ENCODE results near the gene SPATA20.

SPATA20 gene

GRCh38 chr17:50559674-50560184, 12.8 kb downstream of the SPATA20 start:
- DNase-seq (ENCODE audit: low read depth) = peak; percentile 33

GRCh38 chr17:50560185-50560824, 13.3 kb downstream of the SPATA20 start, which contains the start of gene CACNA1G:
CACNA1G (plus strand) TSS chr17:50560715; CDS start chr17:50561460, 745 bp downstream.
- DNase-seq (ENCODE audit: low read depth) = peak; percentile 74

DNA sequence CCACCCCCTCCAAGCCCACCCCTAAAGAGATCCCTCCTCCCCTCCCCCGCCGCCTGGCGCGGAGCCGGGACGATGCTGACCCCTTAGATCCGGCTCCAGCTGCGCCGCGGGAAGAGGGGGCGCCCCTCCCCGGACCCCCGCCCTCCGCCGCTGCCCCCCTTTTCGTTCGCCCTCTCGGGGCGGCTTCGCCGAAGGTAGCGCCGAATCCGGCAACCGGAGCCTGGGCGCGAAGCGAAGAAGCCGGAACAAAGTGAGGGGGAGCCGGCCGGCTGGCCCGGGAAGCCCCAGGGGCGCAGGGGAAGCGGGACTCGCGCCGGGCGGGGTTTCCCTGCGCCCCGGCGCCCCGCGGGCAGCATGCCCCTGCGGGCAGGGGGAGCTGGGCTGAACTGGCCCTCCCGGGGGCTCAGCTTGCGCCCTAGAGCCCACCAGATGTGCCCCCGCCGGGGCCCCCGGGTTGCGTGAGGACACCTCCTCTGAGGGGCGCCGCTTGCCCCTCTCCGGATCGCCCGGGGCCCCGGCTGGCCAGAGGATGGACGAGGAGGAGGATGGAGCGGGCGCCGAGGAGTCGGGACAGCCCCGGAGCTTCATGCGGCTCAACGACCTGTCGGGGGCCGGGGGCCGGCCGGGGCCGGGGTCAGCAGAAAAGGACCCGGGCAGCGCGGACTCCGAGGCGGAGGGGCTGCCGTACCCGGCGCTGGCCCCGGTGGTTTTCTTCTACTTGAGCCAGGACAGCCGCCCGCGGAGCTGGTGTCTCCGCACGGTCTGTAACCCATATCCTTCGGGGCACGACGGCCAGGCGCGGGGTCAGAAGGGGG, 14.2 kb downstream of the SPATA20 start:
- no peak for DNase-seq (ENCODE audit: low read depth)

DNA sequence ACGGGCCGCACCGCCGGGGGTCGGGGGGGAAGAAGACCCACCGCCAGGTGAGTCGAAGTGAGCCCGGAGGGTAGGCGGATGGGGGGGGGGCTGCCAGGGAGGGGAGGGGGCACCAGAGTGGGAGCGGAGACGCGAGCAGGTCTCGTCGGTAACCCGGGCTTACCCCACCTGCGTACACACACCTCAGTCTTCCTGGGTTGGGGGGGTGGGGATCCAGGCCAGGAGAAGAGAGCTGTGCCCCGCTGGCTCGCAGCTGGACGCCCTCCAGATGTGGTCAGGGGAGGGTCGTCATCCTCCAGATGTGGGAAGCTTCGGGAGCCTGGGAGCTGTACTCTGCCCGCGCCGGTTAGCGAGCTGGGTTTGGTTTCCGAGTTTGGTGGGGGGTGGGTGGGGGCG, 14.8 kb downstream of the SPATA20 start:
- no peak for DNase-seq (ENCODE audit: low read depth)

DNA sequence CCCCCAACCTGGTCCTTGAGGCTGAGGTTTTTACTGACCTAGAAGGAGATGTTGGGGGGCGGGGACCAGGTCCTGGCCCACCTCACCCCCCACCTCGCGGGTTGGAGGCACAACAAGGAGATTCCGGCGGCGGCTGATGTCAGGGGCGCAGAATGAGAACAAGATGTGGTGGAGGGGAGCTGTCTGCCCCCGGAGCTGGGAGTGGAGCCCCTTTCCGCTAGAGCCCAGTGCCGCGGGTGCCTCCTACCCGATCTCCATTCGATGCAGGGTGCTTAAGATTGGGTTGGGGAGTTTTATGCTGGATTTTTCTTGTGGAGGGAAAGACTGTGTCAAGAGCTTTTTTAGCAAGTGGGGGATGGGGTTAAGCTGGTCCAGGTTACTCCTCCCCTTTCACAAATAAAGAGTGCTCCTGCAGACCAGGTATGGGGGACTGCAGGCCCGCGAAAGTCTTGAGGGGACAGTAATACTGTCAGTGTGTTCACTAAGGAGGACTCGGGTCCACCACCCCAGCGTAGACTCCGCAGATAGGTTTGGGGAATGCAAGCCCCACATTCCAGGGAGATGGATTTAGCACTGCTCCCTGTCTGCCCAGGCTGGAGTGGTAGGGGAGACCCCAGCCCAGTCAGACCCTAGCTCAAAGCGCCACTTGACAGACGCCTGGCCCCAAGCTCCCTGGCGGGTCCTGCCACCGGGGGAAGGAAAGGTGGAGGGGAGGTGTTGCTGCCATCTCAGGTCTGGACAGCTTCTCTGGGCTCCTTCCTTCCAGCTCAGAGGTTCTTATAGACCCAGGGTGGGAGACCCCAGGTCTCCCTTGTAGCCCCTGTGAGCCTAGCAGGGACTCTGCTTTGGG, 15.5 kb downstream of the SPATA20 start:
- DNase-seq (ENCODE audit: low read depth) = no peak

DNA sequence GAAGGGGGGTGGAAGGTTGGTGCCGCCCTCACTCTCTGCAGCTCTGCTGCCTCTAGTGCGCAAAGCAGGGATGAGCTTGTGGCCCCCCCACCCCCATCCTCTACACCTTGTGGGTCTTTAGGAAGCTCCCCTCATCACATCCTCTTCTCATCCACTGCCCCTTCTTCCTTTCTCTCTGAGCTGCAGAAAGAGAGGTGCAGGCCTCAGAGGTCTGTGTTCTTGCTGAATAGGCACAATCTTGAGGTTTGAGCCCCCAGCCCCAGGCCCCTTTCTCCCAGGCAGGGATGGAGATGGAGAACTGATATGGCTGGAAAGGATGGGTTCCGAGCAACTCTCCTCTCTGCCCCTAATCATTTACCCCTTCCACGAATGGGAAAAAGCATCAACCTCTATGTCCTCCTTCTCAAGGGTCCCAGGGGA, 16.1 kb downstream of the SPATA20 start:
- no peak for DNase-seq (ENCODE audit: low read depth)

- peak; percentile 76 for DNase-seq (ENCODE audit: low read depth)
Observed at GRCh38 chr17:50564916-50565315, 17.9 kb downstream of the SPATA20 start.

DNA sequence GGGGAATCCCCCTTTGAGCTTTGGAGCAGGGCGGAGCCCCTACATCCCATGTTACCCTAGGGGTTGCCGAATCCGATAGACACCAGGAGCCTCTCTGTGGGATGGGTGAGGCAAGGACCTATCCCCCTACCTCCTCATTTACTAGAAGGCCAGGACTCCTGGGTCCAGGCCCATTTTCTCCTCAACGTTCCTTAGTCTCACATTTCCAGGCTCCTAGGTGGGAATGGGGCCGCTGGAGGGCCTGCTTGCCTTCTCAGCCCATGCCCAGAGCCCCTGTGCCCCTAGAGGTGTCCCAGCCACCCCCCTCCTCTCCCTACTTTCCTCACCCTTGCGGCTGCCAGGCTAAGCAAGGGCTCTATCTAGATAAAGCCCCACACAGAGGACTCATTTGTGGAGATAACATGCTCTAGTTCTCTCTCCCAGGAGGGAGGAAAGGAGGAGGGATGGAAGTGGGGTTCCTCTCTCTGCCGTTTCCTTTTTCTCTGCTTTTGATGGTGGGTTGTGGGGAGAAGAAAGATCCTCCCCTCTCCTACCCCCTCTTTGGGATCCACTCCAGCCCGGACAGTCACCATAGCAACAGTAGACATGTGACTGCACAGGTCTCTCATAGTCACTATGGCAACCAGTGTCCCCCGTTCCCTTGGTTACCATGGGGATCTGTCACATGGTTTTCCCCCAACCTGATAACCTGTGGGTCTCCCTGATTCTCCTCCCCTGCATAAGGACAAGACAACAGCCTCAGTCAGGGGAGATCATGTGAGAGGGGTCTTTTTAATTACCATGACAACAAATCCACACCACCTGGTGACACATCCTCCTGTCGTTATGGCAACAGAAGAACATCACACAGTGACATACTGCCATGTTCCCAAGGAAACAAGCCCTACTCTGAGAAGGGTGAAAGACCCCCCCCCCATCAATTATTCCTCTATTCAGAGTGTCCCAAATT, 18.7 kb downstream of the SPATA20 start:
- DNase-seq (ENCODE audit: low read depth) = no peak

GRCh38 chr17:50566886-50567285, 19.9 kb downstream of the SPATA20 start:
- DNase-seq (ENCODE audit: low read depth) = no peak

- DNase-seq (ENCODE audit: low read depth) = no peak
Observed at GRCh38 chr17:50568659-50569058, 21.7 kb downstream of the SPATA20 start.

GRCh38 chr17:50569592-50569991, 22.6 kb downstream of the SPATA20 start:
- no peak for DNase-seq (ENCODE audit: low read depth)

- DNase-seq (ENCODE audit: low read depth) = no peak
Observed at GRCh38 chr17:50570032-50570431, 23.1 kb downstream of the SPATA20 start.

DNA sequence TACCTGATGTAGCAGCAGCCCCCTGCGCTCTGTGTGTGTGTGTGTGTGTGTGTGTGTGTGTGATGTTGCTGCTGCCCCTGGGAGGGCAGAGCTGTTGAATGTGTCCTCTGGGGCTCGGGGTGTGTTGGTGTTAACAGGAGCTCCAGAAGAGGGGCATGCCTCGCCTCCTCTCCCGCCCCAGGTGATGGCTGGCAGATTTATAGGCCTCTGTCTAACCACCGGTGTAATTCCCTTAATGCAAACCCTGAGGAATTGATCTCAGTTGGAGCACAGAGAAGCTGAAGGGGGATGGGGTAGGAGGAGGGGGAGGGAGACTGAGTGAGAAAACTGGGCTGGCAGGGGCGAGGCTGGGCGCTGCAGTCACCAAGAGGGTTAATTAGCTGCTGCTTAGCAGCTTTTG, 23.6 kb downstream of the SPATA20 start:
- no peak for DNase-seq (ENCODE audit: low read depth)

- DNase-seq (ENCODE audit: low read depth) = no peak
Observed at GRCh38 chr17:50571681-50572080, 24.7 kb downstream of the SPATA20 start.

GRCh38 chr17:50572541-50572940, 25.6 kb downstream of the SPATA20 start:
- no peak for DNase-seq (ENCODE audit: low read depth)

DNA sequence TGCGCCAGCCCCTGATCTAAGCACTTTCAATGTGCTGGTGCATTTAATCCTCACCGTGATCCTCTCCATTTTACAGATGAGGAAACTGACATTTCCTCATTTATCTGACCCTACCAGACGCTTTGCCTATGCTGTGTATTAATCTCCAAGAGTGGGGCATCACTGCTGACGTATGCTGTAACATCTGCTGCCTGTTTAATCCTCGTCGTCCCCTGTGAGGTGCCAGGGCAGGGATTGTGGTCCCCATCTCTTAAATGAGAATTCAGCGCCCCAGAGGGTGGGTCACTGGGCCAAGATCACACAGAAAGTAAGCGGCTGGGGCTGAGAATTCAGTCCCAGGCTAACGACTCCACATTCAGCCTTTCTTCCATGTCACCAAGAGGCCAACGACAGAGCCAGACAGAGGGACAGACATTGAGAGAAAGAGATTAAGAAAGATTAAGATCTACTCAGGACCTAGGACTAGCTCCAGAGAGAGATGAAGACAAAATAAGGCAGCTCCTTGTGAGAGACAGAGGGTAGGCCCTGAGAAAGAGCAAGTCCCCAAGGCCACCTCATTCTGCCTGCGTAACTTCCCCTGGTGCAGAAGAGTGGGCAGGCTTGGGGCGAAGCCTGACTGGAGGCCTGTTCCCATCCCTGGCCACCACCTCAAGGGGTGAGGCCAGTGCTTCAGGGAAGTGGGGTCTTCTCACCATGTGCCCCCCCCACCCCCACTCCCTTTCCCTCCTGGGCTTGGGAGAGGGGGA, 27.1 kb downstream of the SPATA20 start:
- DNase-seq (ENCODE audit: low read depth) = no peak

DNA sequence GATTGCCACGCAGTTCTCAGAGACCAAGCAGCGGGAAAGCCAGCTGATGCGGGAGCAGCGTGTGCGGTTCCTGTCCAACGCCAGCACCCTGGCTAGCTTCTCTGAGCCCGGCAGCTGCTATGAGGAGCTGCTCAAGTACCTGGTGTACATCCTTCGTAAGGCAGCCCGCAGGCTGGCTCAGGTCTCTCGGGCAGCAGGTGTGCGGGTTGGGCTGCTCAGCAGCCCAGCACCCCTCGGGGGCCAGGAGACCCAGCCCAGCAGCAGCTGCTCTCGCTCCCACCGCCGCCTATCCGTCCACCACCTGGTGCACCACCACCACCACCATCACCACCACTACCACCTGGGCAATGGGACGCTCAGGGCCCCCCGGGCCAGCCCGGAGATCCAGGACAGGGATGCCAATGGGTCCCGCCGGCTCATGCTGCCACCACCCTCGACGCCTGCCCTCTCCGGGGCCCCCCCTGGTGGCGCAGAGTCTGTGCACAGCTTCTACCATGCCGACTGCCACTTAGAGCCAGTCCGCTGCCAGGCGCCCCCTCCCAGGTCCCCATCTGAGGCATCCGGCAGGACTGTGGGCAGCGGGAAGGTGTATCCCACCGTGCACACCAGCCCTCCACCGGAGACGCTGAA, 28.7 kb downstream of the SPATA20 start:
- no peak for DNase-seq (ENCODE audit: low read depth)

DNA sequence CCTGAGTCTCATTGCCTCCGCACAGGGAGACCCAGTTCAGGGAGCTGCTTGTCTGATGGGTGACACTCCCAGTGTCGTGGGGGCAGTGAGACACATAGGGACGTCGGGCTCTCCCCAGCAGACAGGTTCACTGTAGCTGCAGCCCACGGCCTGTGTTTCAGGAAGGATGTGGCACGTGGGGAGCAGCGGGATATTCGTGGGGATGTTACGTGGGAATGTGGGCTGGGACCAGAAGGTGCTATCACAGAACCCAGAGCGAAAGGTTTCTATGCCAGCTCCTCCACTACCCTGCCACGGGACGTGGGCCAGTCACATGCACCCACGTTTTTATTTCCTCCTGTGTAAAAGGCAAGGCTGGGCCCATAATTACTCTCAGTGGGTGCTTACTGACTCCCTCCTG, 29.9 kb downstream of the SPATA20 start:
- DNase-seq (ENCODE audit: low read depth) = no peak

- no peak for DNase-seq (ENCODE audit: low read depth)
Observed at GRCh38 chr17:50577451-50577954, 30.5 kb downstream of the SPATA20 start.

DNA sequence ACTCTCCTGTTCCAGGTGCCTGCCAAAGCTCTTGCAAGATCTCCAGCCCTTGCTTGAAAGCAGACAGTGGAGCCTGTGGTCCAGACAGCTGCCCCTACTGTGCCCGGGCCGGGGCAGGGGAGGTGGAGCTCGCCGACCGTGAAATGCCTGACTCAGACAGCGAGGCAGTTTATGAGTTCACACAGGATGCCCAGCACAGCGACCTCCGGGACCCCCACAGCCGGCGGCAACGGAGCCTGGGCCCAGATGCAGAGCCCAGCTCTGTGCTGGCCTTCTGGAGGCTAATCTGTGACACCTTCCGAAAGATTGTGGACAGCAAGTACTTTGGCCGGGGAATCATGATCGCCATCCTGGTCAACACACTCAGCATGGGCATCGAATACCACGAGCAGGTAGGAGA, 31.2 kb downstream of the SPATA20 start:
- DNase-seq (ENCODE audit: low read depth) = no peak

Data from stromal cell of bone marrow (primary cell).